ENCODE measurements around the gene ECI2.

ECI2 gene

GRCh38 chr6:4134841-4135664 lies at the start of gene ECI2:
Gene ECI2, minus strand, starts transcription at chr6:4135575. Its CDS starts 15 bp downstream, at chr6:4135560.
- Histone ChIP-seq H3K27ac (ENCODE audit: low read length) (peak within 1 kb of the TSS; percentile 72), H3K9me3 (ENCODE audit: control insufficient read depth in 2 of 2, low read length in 2 of 2) (no peaks in the 10 kb centered on the region), H3K36me3 (ENCODE audit: control insufficient read depth in 2 of 2, insufficient read depth in 2 of 2, low read length in 2 of 2) (peaks cover 7 to 16% of the 10 kb centered on the region in 2 donors), H3K4me3 (ENCODE audit: low read length in 2 of 2) (peak within 1 kb of the TSS; percentile 80 to 93), H3K4me1 (ENCODE audit: control insufficient read depth, insufficient read depth, low read length) (peaks cover 10% of the 10 kb centered on the region), H3K9ac (ENCODE audit: low read length in 2 of 2) (peak within 1 kb of the TSS; percentile 76 to 94), H3K27me3 (ENCODE audit: control insufficient read depth in 1 of 2, insufficient read depth in 2 of 2, low read length in 2 of 2) (no peaks in the 10 kb centered on the region)

- H3K27ac ChIP-seq (ENCODE audit: low read length) = no peak overlapping the region
- no peak overlapping the region for H3K4me3 ChIP-seq (ENCODE audit: low read length in 2 of 2)
- no peaks in the 10 kb centered on the region for H3K36me3 ChIP-seq (ENCODE audit: control insufficient read depth in 2 of 2, insufficient read depth in 2 of 2, low read length in 2 of 2)
- H3K9me3 ChIP-seq (ENCODE audit: control insufficient read depth in 2 of 2, low read length in 2 of 2) = no peaks in the 10 kb centered on the region
- no peak overlapping the region for H3K9ac ChIP-seq (ENCODE audit: low read length in 2 of 2)
- H3K4me1 ChIP-seq (ENCODE audit: control insufficient read depth, insufficient read depth, low read length) = no peaks in the 10 kb centered on the region
- H3K27me3 ChIP-seq (ENCODE audit: control insufficient read depth in 1 of 2, insufficient read depth in 2 of 2, low read length in 2 of 2) = peaks cover 0 to 5% of the 10 kb centered on the region in 2 donors
Observed at GRCh38 chr6:4180652-4181255, 45.4 kb upstream of the ECI2 start.

GRCh38 chr6:4179960-4180651 lies 44.7 kb upstream of the ECI2 start:
- Histone ChIP-seq H3K4me3 (ENCODE audit: low read length in 2 of 2) (no peak overlapping the region), H3K4me1 (ENCODE audit: control insufficient read depth, insufficient read depth, low read length) (no peaks in the 10 kb centered on the region), H3K36me3 (ENCODE audit: control insufficient read depth in 2 of 2, insufficient read depth in 2 of 2, low read length in 2 of 2) (no peaks in the 10 kb centered on the region), H3K9me3 (ENCODE audit: control insufficient read depth in 2 of 2, low read length in 2 of 2) (no peaks in the 10 kb centered on the region), H3K9ac (ENCODE audit: low read length in 2 of 2) (no peak overlapping the region), H3K27me3 (ENCODE audit: control insufficient read depth in 1 of 2, insufficient read depth in 2 of 2, low read length in 2 of 2) (peaks cover 0 to 5% of the 10 kb centered on the region in 2 donors), H3K27ac (ENCODE audit: low read length) (no peak overlapping the region)

GRCh38 chr6:4178737-4179333 lies 43.5 kb upstream of the ECI2 start:
- Histone ChIP-seq H3K4me3 (ENCODE audit: low read length in 2 of 2) (no peak overlapping the region), H3K36me3 (ENCODE audit: control insufficient read depth in 2 of 2, insufficient read depth in 2 of 2, low read length in 2 of 2) (no peaks in the 10 kb centered on the region)

GRCh38 chr6:4176907-4177306 lies 41.5 kb upstream of the ECI2 start:
- Histone ChIP-seq H3K9me3 (ENCODE audit: control insufficient read depth in 2 of 2, low read length in 2 of 2) (no peaks in the 10 kb centered on the region), H3K9ac (ENCODE audit: low read length in 2 of 2) (no peak overlapping the region), H3K4me3 (ENCODE audit: low read length in 2 of 2) (no peak overlapping the region), H3K27me3 (ENCODE audit: control insufficient read depth in 1 of 2, insufficient read depth in 2 of 2, low read length in 2 of 2) (peaks cover 0 to 5% of the 10 kb centered on the region in 2 donors), H3K4me1 (ENCODE audit: control insufficient read depth, insufficient read depth, low read length) (no peaks in the 10 kb centered on the region), H3K36me3 (ENCODE audit: control insufficient read depth in 2 of 2, insufficient read depth in 2 of 2, low read length in 2 of 2) (no peaks in the 10 kb centered on the region), H3K27ac (ENCODE audit: low read length) (no peak overlapping the region)

More at GRCh38 chr6:4178737-4179333, 43.5 kb upstream of the ECI2 start:
- Histone ChIP-seq H3K9me3 (ENCODE audit: control insufficient read depth in 2 of 2, low read length in 2 of 2) (no peaks in the 10 kb centered on the region), H3K27ac (ENCODE audit: low read length) (no peak overlapping the region), H3K27me3 (ENCODE audit: control insufficient read depth in 1 of 2, insufficient read depth in 2 of 2, low read length in 2 of 2) (peaks cover 0 to 5% of the 10 kb centered on the region in 2 donors), H3K4me1 (ENCODE audit: control insufficient read depth, insufficient read depth, low read length) (no peaks in the 10 kb centered on the region), H3K9ac (ENCODE audit: low read length in 2 of 2) (no peak overlapping the region)

GRCh38 chr6:4174042-4174441 lies 38.7 kb upstream of the ECI2 start:
- Histone ChIP-seq H3K4me3 (ENCODE audit: low read length in 2 of 2) (no peak overlapping the region), H3K27ac (ENCODE audit: low read length) (no peak overlapping the region), H3K9ac (ENCODE audit: low read length in 2 of 2) (no peak overlapping the region), H3K36me3 (ENCODE audit: control insufficient read depth in 2 of 2, insufficient read depth in 2 of 2, low read length in 2 of 2) (no peaks in the 10 kb centered on the region), H3K27me3 (ENCODE audit: control insufficient read depth in 1 of 2, insufficient read depth in 2 of 2, low read length in 2 of 2) (peaks cover 0 to 5% of the 10 kb centered on the region in 2 donors), H3K9me3 (ENCODE audit: control insufficient read depth in 2 of 2, low read length in 2 of 2) (no peaks in the 10 kb centered on the region), H3K4me1 (ENCODE audit: control insufficient read depth, insufficient read depth, low read length) (no peaks in the 10 kb centered on the region)

GRCh38 chr6:4172368-4172767 lies 37.0 kb upstream of the ECI2 start:
- Histone ChIP-seq H3K4me1 (ENCODE audit: control insufficient read depth, insufficient read depth, low read length) (no peaks in the 10 kb centered on the region), H3K4me3 (ENCODE audit: low read length in 2 of 2) (no peak overlapping the region), H3K27ac (ENCODE audit: low read length) (no peak overlapping the region), H3K9me3 (ENCODE audit: control insufficient read depth in 2 of 2, low read length in 2 of 2) (peaks cover 0 to 4% of the 10 kb centered on the region in 2 donors), H3K36me3 (ENCODE audit: control insufficient read depth in 2 of 2, insufficient read depth in 2 of 2, low read length in 2 of 2) (no peaks in the 10 kb centered on the region), H3K9ac (ENCODE audit: low read length in 2 of 2) (no peak overlapping the region), H3K27me3 (ENCODE audit: control insufficient read depth in 1 of 2, insufficient read depth in 2 of 2, low read length in 2 of 2) (peaks cover 0 to 2% of the 10 kb centered on the region in 2 donors)

- no peaks in the 10 kb centered on the region for H3K27me3 ChIP-seq (ENCODE audit: control insufficient read depth in 1 of 2, insufficient read depth in 2 of 2, low read length in 2 of 2)
- no peak overlapping the region for H3K4me3 ChIP-seq (ENCODE audit: low read length in 2 of 2)
- H3K9ac ChIP-seq (ENCODE audit: low read length in 2 of 2) = no peak overlapping the region
- no peaks in the 10 kb centered on the region for H3K4me1 ChIP-seq (ENCODE audit: control insufficient read depth, insufficient read depth, low read length)
- H3K9me3 ChIP-seq (ENCODE audit: control insufficient read depth in 2 of 2, low read length in 2 of 2) = peaks cover 0 to 4% of the 10 kb centered on the region in 2 donors
- no peak overlapping the region for H3K27ac ChIP-seq (ENCODE audit: low read length)
- no peaks in the 10 kb centered on the region for H3K36me3 ChIP-seq (ENCODE audit: control insufficient read depth in 2 of 2, insufficient read depth in 2 of 2, low read length in 2 of 2)
Observed at GRCh38 chr6:4170297-4170696, 34.9 kb upstream of the ECI2 start.

- Histone ChIP-seq H3K27ac (ENCODE audit: low read length) (no peak overlapping the region), H3K36me3 (ENCODE audit: control insufficient read depth in 2 of 2, insufficient read depth in 2 of 2, low read length in 2 of 2) (no peaks in the 10 kb centered on the region), H3K9me3 (ENCODE audit: control insufficient read depth in 2 of 2, low read length in 2 of 2) (peaks cover 0 to 4% of the 10 kb centered on the region in 2 donors), H3K4me1 (ENCODE audit: control insufficient read depth, insufficient read depth, low read length) (no peaks in the 10 kb centered on the region), H3K27me3 (ENCODE audit: control insufficient read depth in 1 of 2, insufficient read depth in 2 of 2, low read length in 2 of 2) (no peaks in the 10 kb centered on the region), H3K9ac (ENCODE audit: low read length in 2 of 2) (no peak overlapping the region), H3K4me3 (ENCODE audit: low read length in 2 of 2) (no peak overlapping the region)
Observed at GRCh38 chr6:4169028-4169789, 33.8 kb upstream of the ECI2 start.

GRCh38 chr6:4167833-4168232 lies 32.5 kb upstream of the ECI2 start:
- Histone ChIP-seq H3K36me3 (ENCODE audit: control insufficient read depth in 2 of 2, insufficient read depth in 2 of 2, low read length in 2 of 2) (no peaks in the 10 kb centered on the region), H3K27me3 (ENCODE audit: control insufficient read depth in 1 of 2, insufficient read depth in 2 of 2, low read length in 2 of 2) (no peaks in the 10 kb centered on the region), H3K9me3 (ENCODE audit: control insufficient read depth in 2 of 2, low read length in 2 of 2) (peaks cover 0 to 4% of the 10 kb centered on the region in 2 donors), H3K27ac (ENCODE audit: low read length) (no peak overlapping the region), H3K4me1 (ENCODE audit: control insufficient read depth, insufficient read depth, low read length) (no peaks in the 10 kb centered on the region), H3K9ac (ENCODE audit: low read length in 2 of 2) (no peak overlapping the region), H3K4me3 (ENCODE audit: low read length in 2 of 2) (no peak overlapping the region)
